GM21528 (cell line): ENCODE measurements around the gene RNF103.

Experiments used
- ATAC-seq: cut with Tn5 transposase; IDR thresholded peaks from one replicate; pipeline ENCODE4 v1.9.1; 2021; ENCODE audit warnings: mild to moderate bottlenecking, moderate library complexity; ENCODE audit not compliant: unreplicated experiment, low FRiP score

The RNF103 gene

DNA sequence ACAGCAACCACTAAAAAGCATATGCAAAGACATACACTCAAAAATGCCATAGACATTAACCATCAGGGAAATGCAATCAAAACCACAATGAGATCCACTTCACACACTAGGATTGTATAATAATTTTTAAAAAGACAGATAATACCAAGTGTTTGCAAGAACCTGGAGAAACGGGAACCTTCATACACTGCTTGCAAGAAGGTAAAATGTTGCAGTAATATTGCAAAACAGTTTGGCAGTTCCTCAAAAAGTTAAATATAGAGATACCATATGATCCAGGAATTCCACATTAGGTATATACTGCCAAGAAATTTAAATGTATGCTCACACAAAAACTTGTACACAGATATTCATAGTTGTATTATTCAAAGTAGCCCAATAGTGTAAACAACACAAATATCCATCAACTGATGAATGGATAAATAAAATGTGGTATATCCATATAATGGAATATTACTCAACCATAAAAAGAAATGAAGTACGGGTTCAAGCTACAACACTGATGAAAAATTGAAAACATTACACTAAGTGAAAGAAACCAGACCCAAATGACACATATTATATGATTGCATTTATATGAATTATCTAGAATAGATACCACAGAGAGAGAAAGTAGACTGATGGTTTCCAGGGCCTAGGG lies 45.7 kb downstream of the RNF103 start:
- ATAC-seq, result no peak

- no peak for ATAC-seq
Observed at GRCh38 chr2:86570059-86570458, 53.6 kb downstream of the RNF103 start.

- ATAC-seq, result no peak
Observed at GRCh38 chr2:86566821-86567190, 56.9 kb downstream of the RNF103 start.

- ATAC-seq, result no peak
Observed at GRCh38 chr2:86566158-86566820, 57.4 kb downstream of the RNF103 start.

- no peak for ATAC-seq
Observed at GRCh38 chr2:86563650-86564061, 60.0 kb downstream of the RNF103 start.

DNA sequence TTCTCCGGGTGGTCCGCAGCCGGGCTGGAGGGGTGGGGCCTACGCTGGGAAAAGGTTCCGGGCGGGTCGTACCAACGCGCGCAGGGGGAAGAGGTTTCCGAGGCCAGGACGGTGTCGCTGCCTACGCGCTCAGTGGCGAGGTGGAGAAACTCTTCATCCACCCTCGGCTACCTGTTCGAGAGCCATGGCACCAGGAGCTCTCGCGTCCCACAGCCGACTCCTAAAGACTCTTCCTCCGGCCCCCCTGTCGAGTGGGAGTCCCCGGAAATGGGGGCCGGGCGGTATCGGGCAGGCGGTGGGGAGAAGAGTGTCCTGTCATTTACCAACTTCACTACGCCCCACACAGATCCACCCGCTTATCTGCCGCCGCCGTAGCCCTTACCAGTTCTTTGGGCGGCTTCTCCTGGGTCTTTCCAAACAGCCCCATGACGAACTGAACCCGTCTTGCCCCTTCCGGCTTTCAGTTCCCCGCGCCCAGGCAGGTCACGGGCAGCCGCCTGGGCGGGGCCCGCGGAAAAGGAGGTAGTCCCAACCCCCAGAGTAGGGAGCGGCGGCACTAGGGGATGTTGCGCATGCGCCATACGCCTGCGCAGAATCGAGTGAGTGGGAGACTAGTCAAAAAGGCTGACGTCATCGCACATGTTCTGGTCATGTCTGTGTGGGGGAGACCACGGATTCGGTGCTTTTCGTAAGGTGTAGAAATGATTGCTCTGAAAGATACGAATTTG lies 60.6 kb downstream of the RNF103 start, which contains the start of gene CHMP3:
CHMP3 (minus strand) TSS at position 522 of the 728 bp plus-strand sequence; CDS start at position 427, 95 bp downstream.
- ATAC-seq, result peak; percentile 84

- ATAC-seq, result peak; percentile 11
Observed at GRCh38 chr2:86562485-86562921, 61.2 kb downstream of the RNF103 start.

GRCh38 chr2:86557836-86558235 lies 65.8 kb downstream of the RNF103 start:
- no peak for ATAC-seq

DNA sequence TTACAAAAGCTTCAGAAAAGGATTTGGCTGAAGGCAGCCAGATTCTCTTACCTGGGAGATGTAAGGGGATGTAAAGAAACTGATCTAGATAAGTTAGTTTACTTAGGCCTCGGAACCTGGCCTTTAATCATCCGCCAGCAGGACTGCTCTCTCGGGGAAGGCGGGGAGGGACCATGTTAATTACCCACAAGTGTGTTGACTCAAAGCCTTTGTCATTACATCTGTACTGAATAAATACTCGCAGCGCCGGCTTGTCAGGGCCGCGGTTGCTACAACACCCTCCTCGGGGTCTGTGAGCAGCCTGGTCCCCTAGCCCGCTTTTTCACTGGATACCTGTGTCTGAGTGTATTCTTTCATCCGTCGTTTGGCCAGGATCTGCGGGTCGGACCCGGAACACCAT lies 67.2 kb downstream of the RNF103 start:
- ATAC-seq, result no peak
